PC-3 (cell line): ENCODE data around the gene ACVRL1. TPM values are rescaled to one million over a fixed set of nuclear protein-coding genes. Genes with fewer than 3 reads are reported as not detected.

Experiments
- ATAC-seq: fragments of 200-7000 bp; cut with Tn5 transposase; 2 replicates; pipeline ENCODE4 v1.9.1; 2020; ENCODE audit warnings: mild to moderate bottlenecking, moderate library complexity
- BruUV-seq: library from RNA; stranded (reverse); fragments of 400-500 nt; replicated peaks from 2 replicates; lab custom pipeline; 2021; lab: Mats Ljungman, UMichigan
- CTCF ChIA-PET: fragments of 300-600 bp; sonication (Branson Sonifier 250); formaldehyde crosslinking; loops from one replicate; lab custom pipeline; 2022; ENCODE audit warnings: antibody characterized with exemption; lab: Charles Lee
- POLR2A ChIA-PET: fragments of 300-600 bp; sonication (Branson Sonifier 250); formaldehyde crosslinking; loops from one replicate; lab custom pipeline; 2022; ENCODE audit warnings: antibody characterized with exemption; ENCODE audit not compliant: unreplicated experiment; lab: Charles Lee
- DNase-seq: peaks from one replicate; pipeline ENCODE4 v3.0.0-alpha.2; 2015
- H2AFZ ChIP-seq: fragments of 300-600 bp; sonication (generic); 2 replicates; pipeline ENCODE4 v1.6.0; 2016; ENCODE audit warnings: antibody characterized with exemption, low read length
- H3F3A ChIP-seq: fragments of 300-600 bp; sonication (generic); one replicate; pipeline ENCODE4 v1.6.0; 2017; ENCODE audit warnings: antibody characterized with exemption, low read length, control low read depth, mild to moderate bottlenecking; ENCODE audit not compliant: unreplicated experiment
- H3K27ac ChIP-seq: fragments of 300-600 bp; sonication (generic); 2 replicates; pipeline ENCODE4 v1.5.1; 2016; ENCODE audit warnings: mild to moderate bottlenecking, low read length
- H3K27me3 ChIP-seq: fragments of 300-600 bp; sonication (generic); 2 replicates; pipeline ENCODE4 v1.6.1; 2016; ENCODE audit warnings: low read length, mixed read lengths
- H3K36me3 ChIP-seq: fragments of 300-600 bp; sonication (generic); 2 replicates; pipeline ENCODE4 v1.6.1; 2016; ENCODE audit warnings: low read depth, mixed run types, low read length, mixed read lengths
- H3K4me1 ChIP-seq: fragments of 300-600 bp; sonication (generic); 2 replicates; pipeline ENCODE4 v1.5.1; 2016; ENCODE audit warnings: low read length; ENCODE audit not compliant: insufficient read depth
- H3K4me2 ChIP-seq: fragments of 300-600 bp; sonication (generic); 2 replicates; pipeline ENCODE4 v1.6.0; 2016; ENCODE audit warnings: low read length
- H3K4me3 ChIP-seq: fragments of 300-600 bp; sonication (generic); 2 replicates; pipeline ENCODE4 v1.5.1; 2016; ENCODE audit warnings: mild to moderate bottlenecking, low read length, mixed read lengths
- H3K79me2 ChIP-seq: fragments of 300-600 bp; sonication (generic); 2 replicates; pipeline ENCODE4 v1.6.1; 2017; ENCODE audit warnings: low read length, mixed read lengths
- H3K9ac ChIP-seq: fragments of 300-600 bp; sonication (generic); 2 replicates; pipeline ENCODE4 v1.6.0; 2016; ENCODE audit warnings: mild to moderate bottlenecking, low read length
- H3K9me2 ChIP-seq: fragments of 300-600 bp; sonication (generic); replicated peaks from 2 replicates; pipeline ENCODE4 v1.6.1; 2016; ENCODE audit warnings: mixed run types, low read length, mixed read lengths
- H3K9me3 ChIP-seq: fragments of 300-600 bp; sonication (generic); 2 replicates; pipeline ENCODE4 v1.6.1; 2016; ENCODE audit warnings: low read length, mixed read lengths
- H4K20me1 ChIP-seq: fragments of 300-600 bp; sonication (generic); 2 replicates; pipeline ENCODE4 v1.6.1; 2016; ENCODE audit warnings: low read length, mixed read lengths
- EZH2 ChIP-seq: fragments of 300-600 bp; sonication (generic); IDR thresholded peaks from one replicate; pipeline ENCODE4 v1.6.1; 2017; ENCODE audit warnings: antibody characterized with exemption, mild to moderate bottlenecking, low read length; ENCODE audit not compliant: unreplicated experiment
- EZH2phosphoT487 ChIP-seq: fragments of 300-600 bp; sonication (generic); IDR thresholded peaks from 2 replicates; pipeline ENCODE4 v1.6.1; 2018; ENCODE audit warnings: mild to moderate bottlenecking, antibody characterized with exemption, low read length, borderline replicate concordance
- intact Hi-C: fragments of 100-400 bp; cut with micrococcal nuclease; formaldehyde crosslinking; loops from 2 replicates; pipeline ENCODE4 v1.9.0; 2023
- total RNA-seq: library from RNA; depleted of rRNA; stranded (reverse); fragments of >200 nt; gene quantifications from 2 replicates; pipeline ENCODE4 v1.2.3, GENCODE V29; 2014
- TF ChIP-seq, protein P1 (sequence below): fragments of 300-600 bp; sonication (generic); conservative IDR thresholded peaks from 2 replicates; pipeline ENCODE4 v1.5.1; 2017; ENCODE audit warnings: antibody characterized with exemption, low read depth, mild to moderate bottlenecking, low read length

The ACVRL1 gene
- total RNA-seq, 1 experiment from 2014 or later: not detected

DNA sequence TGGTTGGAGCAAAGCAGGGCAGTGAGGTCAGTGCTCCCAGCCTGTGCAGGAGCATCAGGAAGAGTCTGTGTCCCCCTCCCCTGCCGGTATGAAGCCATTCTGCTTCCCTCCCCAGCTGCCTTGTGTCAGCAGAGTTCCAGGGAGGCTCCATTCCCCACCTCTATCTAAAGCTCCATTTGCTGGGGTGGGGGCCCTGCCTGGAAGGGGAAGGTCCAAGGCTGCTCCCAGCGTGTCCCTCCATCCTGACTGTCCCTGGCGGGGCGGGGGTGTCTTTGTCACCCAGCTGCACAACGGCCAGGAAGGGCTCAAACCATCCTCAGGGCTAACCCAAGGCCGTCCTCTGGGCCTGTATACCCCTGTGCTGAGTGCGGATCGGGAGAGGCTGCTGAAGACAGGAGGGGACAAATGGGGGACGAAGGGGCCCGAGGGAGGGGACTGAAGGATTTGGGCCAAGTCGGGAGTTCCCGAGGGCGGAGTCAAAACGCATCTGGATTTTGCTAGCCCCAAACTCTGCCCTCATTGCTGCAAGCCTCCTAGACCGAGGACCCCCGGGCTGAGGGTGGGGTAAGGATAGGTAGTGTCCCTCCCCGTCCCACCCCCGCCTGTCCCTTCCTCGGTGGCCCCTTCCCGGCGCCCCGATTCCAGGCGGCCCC, 748 bp upstream of the ACVRL1 start:
- POLR2A ChIA-PET: no interaction called here
- H3K9me2 ChIP-seq: no peaks in the 10 kb centered on the region
- no peaks in the 10 kb centered on the region for H3K79me2 ChIP-seq
- H2AFZ ChIP-seq: no peak overlapping the region
- H3F3A ChIP-seq: no peaks in the 10 kb centered on the region
- no peaks in the 10 kb centered on the region for H3K9me3 ChIP-seq
- CTCF ChIA-PET: no interaction called here
- no peaks in the 10 kb centered on the region for H4K20me1 ChIP-seq
- intact Hi-C loops: no loop called here
- ATAC-seq (no peak), DNase-seq (no peak)
- no peaks in the 10 kb centered on the region for H3K4me1 ChIP-seq
- no peak overlapping the region for H3K4me2 ChIP-seq
- no peak overlapping the region for H3K4me3 ChIP-seq
- no peak for TF ChIP-seq EZH2phosphoT487
- TF ChIP-seq, protein P1, sequence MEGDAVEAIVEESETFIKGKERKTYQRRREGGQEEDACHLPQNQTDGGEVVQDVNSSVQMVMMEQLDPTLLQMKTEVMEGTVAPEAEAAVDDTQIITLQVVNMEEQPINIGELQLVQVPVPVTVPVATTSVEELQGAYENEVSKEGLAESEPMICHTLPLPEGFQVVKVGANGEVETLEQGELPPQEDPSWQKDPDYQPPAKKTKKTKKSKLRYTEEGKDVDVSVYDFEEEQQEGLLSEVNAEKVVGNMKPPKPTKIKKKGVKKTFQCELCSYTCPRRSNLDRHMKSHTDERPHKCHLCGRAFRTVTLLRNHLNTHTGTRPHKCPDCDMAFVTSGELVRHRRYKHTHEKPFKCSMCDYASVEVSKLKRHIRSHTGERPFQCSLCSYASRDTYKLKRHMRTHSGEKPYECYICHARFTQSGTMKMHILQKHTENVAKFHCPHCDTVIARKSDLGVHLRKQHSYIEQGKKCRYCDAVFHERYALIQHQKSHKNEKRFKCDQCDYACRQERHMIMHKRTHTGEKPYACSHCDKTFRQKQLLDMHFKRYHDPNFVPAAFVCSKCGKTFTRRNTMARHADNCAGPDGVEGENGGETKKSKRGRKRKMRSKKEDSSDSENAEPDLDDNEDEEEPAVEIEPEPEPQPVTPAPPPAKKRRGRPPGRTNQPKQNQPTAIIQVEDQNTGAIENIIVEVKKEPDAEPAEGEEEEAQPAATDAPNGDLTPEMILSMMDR: no peak
- no peak for TF ChIP-seq EZH2
- H3K27ac ChIP-seq: no peak overlapping the region
- H3K9ac ChIP-seq: no peak overlapping the region
- H3K27me3 ChIP-seq: no peaks in the 10 kb centered on the region
- no peaks in the 10 kb centered on the region for H3K36me3 ChIP-seq
- no TSS peak for BruUV-seq

DNA sequence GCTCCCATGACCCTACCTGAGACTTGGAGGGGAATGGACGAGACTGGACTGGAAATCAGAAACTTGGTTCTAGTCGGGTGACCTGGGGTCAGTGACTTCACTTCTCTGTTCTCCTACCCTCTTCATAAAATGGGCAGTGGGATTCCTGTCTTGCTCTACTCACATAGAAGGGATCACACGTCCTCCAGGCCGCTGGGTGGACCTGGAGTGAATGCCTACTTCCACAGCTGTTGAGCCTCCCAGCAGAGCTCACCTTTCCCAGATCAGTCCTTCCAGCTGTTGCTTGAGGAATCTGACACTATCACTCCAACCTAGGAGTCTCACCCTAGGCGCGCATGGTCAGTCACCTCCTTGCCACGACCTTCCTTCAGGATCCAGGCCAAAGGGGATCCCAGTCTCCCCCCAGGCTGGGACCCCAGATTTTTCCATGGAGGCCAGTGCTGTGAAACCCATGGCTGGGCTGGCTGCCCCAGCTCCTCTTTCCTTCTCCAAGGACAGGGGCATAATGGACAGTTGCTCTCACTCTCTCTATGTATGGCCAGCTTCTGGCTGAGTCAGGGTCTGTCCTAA, 637 bp downstream of the ACVRL1 start:
- no peaks in the 10 kb centered on the region for H3K4me1 ChIP-seq
- no peaks in the 10 kb centered on the region for H3K79me2 ChIP-seq
- ChIA-PET CTCF (no interaction called here), POLR2A (interaction anchor here (0.6 kb wide), 1 partner anchor 43 kb away, joined by 3 read pairs; no protein-coding TSS in a partner anchor)
- BruUV-seq: no TSS peak
- no peaks in the 10 kb centered on the region for H4K20me1 ChIP-seq
- no peak overlapping the region for H2AFZ ChIP-seq
- no peak overlapping the region for H3K27ac ChIP-seq
- H3F3A ChIP-seq: no peaks in the 10 kb centered on the region
- no peak overlapping the region for H3K9ac ChIP-seq
- H3K4me2 ChIP-seq: no peak overlapping the region
- H3K9me2 ChIP-seq: no peaks in the 10 kb centered on the region
- ATAC-seq: no peak
- DNase-seq: no peak
- no peak overlapping the region for H3K4me3 ChIP-seq
- TF ChIP-seq EZH2phosphoT487: no peak
- TF ChIP-seq, protein P1: no peak
- TF ChIP-seq EZH2: no peak
- no peaks in the 10 kb centered on the region for H3K27me3 ChIP-seq
- intact Hi-C loops: no loop called here
- no peaks in the 10 kb centered on the region for H3K9me3 ChIP-seq
- H3K36me3 ChIP-seq: no peaks in the 10 kb centered on the region
